HEK293 (cell line): ENCODE results near the gene AP1AR.

ENCODE experiments used
- AEBP2 ChIP-seq: fragments of 450-650 bp; formaldehyde crosslinking; IDR thresholded peaks from 2 replicates; pipeline ENCODE4 v1.5.1; 2016; ENCODE audit warnings: missing biosample characterization, missing genetic modification characterization, borderline replicate concordance
- GLI4 ChIP-seq: fragments of 450-650 bp; formaldehyde crosslinking; IDR thresholded peaks from 2 replicates; pipeline ENCODE4 v1.5.1; 2016; ENCODE audit warnings: missing biosample characterization, missing genetic modification characterization
- GLIS1 ChIP-seq: fragments of 450-650 bp; formaldehyde crosslinking; IDR thresholded peaks from 2 replicates; pipeline ENCODE4 v1.5.1; 2016; ENCODE audit warnings: missing biosample characterization, missing genetic modification characterization
- IKZF3 ChIP-seq: fragments of 450-650 bp; IDR thresholded peaks from 2 replicates; pipeline ENCODE4 v1.5.0; 2018; ENCODE audit warnings: missing biosample characterization, mild to moderate bottlenecking, missing genetic modification characterization, moderate library complexity
- INSM2 ChIP-seq: fragments of 450-650 bp; formaldehyde crosslinking; IDR thresholded peaks from 2 replicates; pipeline ENCODE4 v1.5.1; 2016; ENCODE audit warnings: missing biosample characterization, missing genetic modification characterization
- KLF1 ChIP-seq: fragments of 450-650 bp; formaldehyde crosslinking; IDR thresholded peaks from 2 replicates; pipeline ENCODE4 v1.5.1; 2016; ENCODE audit warnings: missing biosample characterization, missing genetic modification characterization
- KLF9 ChIP-seq: fragments of 450-650 bp; formaldehyde crosslinking; IDR thresholded peaks from 2 replicates; pipeline ENCODE4 v1.5.1; 2016; ENCODE audit warnings: missing biosample characterization, missing genetic modification characterization, low read depth
- PRDM10 ChIP-seq: fragments of 450-650 bp; formaldehyde crosslinking; IDR thresholded peaks from 2 replicates; pipeline ENCODE4 v1.5.1; 2016; ENCODE audit warnings: missing biosample characterization, missing genetic modification characterization
- SP2 ChIP-seq: fragments of 450-650 bp; formaldehyde crosslinking; IDR thresholded peaks from 2 replicates; pipeline ENCODE4 v1.5.1; 2016; ENCODE audit warnings: missing biosample characterization, missing genetic modification characterization
- SP3 ChIP-seq: fragments of 450-650 bp; formaldehyde crosslinking; IDR thresholded peaks from 2 replicates; pipeline ENCODE4 v1.5.1; 2016; ENCODE audit warnings: missing biosample characterization, missing genetic modification characterization
- ZBTB17 ChIP-seq: fragments of 450-650 bp; formaldehyde crosslinking; IDR thresholded peaks from 2 replicates; pipeline ENCODE4 v1.5.1; 2016; ENCODE audit warnings: missing biosample characterization, missing genetic modification characterization
- ZBTB7A ChIP-seq: fragments of 450-650 bp; formaldehyde crosslinking; IDR thresholded peaks from 2 replicates; pipeline ENCODE4 v1.5.1; 2016; ENCODE audit warnings: low read depth, missing biosample characterization, missing genetic modification characterization
- ZNF121 ChIP-seq: fragments of 450-650 bp; formaldehyde crosslinking; IDR thresholded peaks from 2 replicates; pipeline ENCODE4 v1.5.1; 2016; ENCODE audit warnings: missing biosample characterization, missing genetic modification characterization
- ZNF157 ChIP-seq: fragments of 450-650 bp; formaldehyde crosslinking; IDR thresholded peaks from 2 replicates; pipeline ENCODE4 v1.5.1; 2016; ENCODE audit warnings: missing biosample characterization, missing genetic modification characterization
- ZNF23 ChIP-seq: fragments of 450-650 bp; formaldehyde crosslinking; IDR thresholded peaks from 2 replicates; pipeline ENCODE4 v1.5.1; 2016; ENCODE audit warnings: missing biosample characterization, missing genetic modification characterization, borderline replicate concordance
- ZNF24 ChIP-seq: fragments of 450-650 bp; formaldehyde crosslinking; IDR thresholded peaks from 2 replicates; pipeline ENCODE4 v1.5.1; 2016; ENCODE audit warnings: missing biosample characterization, missing genetic modification characterization
- ZNF266 ChIP-seq: fragments of 450-650 bp; formaldehyde crosslinking; IDR thresholded peaks from 2 replicates; pipeline ENCODE4 v1.5.1; 2016; ENCODE audit warnings: missing biosample characterization, missing genetic modification characterization, low read depth
- ZNF335 ChIP-seq: fragments of 450-650 bp; formaldehyde crosslinking; conservative IDR thresholded peaks from 2 replicates; pipeline ENCODE4 v1.5.1; 2016; ENCODE audit warnings: missing biosample characterization, missing genetic modification characterization
- ZNF37A ChIP-seq: fragments of 450-650 bp; IDR thresholded peaks from 2 replicates; pipeline ENCODE4 v1.5.1; 2018; ENCODE audit warnings: missing biosample characterization, missing genetic modification characterization
- ZNF473 ChIP-seq: fragments of 450-650 bp; formaldehyde crosslinking; IDR thresholded peaks from 2 replicates; pipeline ENCODE4 v1.5.1; 2017; ENCODE audit warnings: missing biosample characterization, missing genetic modification characterization
- ZNF501 ChIP-seq: fragments of 450-650 bp; formaldehyde crosslinking; IDR thresholded peaks from 2 replicates; pipeline ENCODE4 v1.5.1; 2016; ENCODE audit warnings: missing biosample characterization, missing genetic modification characterization
- ZNF555 ChIP-seq: fragments of 450-650 bp; formaldehyde crosslinking; conservative IDR thresholded peaks from 2 replicates; pipeline ENCODE4 v1.5.1; 2017; ENCODE audit warnings: missing biosample characterization, mild to moderate bottlenecking, missing genetic modification characterization, inconsistent platforms
- ZNF561 ChIP-seq: fragments of 450-650 bp; IDR thresholded peaks from 2 replicates; pipeline ENCODE4 v1.5.1; 2018; ENCODE audit warnings: missing biosample characterization, missing genetic modification characterization, borderline replicate concordance
- ZNF639 ChIP-seq: fragments of 450-650 bp; formaldehyde crosslinking; IDR thresholded peaks from 2 replicates; pipeline ENCODE4 v1.5.1; 2016; ENCODE audit warnings: missing biosample characterization, missing genetic modification characterization
- ZNF660 ChIP-seq: fragments of 450-650 bp; IDR thresholded peaks from 2 replicates; pipeline ENCODE4 v1.5.1; 2018; ENCODE audit warnings: missing biosample characterization, mild to moderate bottlenecking, missing genetic modification characterization
- ZNF664 ChIP-seq: fragments of 450-650 bp; formaldehyde crosslinking; IDR thresholded peaks from 2 replicates; pipeline ENCODE4 v1.5.1; 2016; ENCODE audit warnings: missing biosample characterization, missing genetic modification characterization
- ZNF677 ChIP-seq: fragments of 450-650 bp; IDR thresholded peaks from 2 replicates; pipeline ENCODE4 v1.5.0; 2018; ENCODE audit warnings: missing biosample characterization, mild to moderate bottlenecking, missing genetic modification characterization, moderate library complexity
- ZNF692 ChIP-seq: fragments of 450-650 bp; formaldehyde crosslinking; IDR thresholded peaks from 2 replicates; pipeline ENCODE4 v1.5.1; 2016; ENCODE audit warnings: missing biosample characterization, missing genetic modification characterization
- ZNF777 ChIP-seq: fragments of 450-650 bp; formaldehyde crosslinking; IDR thresholded peaks from 2 replicates; pipeline ENCODE4 v1.5.1; 2017; ENCODE audit warnings: missing biosample characterization, missing genetic modification characterization, borderline replicate concordance
- ZSCAN16 ChIP-seq: fragments of 450-650 bp; formaldehyde crosslinking; IDR thresholded peaks from 2 replicates; pipeline ENCODE4 v1.5.1; 2016; ENCODE audit warnings: missing biosample characterization, missing genetic modification characterization

Gene AP1AR

GRCh38 chr4:112230879-112231778 is 458 bp upstream of the AP1AR start (continued):
- TF ChIP-seq ZNF335 (tag by site-specific recombination) = peak; percentile 79
- TF ChIP-seq ZNF473 (tag by site-specific recombination) = no peak
- no peak for TF ChIP-seq AEBP2 (tag by site-specific recombination)
- no peak for TF ChIP-seq ZNF37A (tag by site-specific recombination)
- peak; percentile 40; the same call in 1 of the 2 replicates for TF ChIP-seq ZNF692
- 0 out of 2 replicates have a peak, but pooled peaks have one; percentile 6 for TF ChIP-seq KLF1 (tag by site-specific recombination)
- TF ChIP-seq ZNF777 = no peak
- no peak for TF ChIP-seq ZNF677
- no peak for TF ChIP-seq ZNF266
- TF ChIP-seq ZSCAN16 = no peak
- peak; percentile 93 for TF ChIP-seq ZBTB17 (tag by site-specific recombination)
- no peak for TF ChIP-seq ZNF555 (tag by site-specific recombination)
- no peak for TF ChIP-seq ZNF664 (tag by site-specific recombination)
- peak; percentile 84 for TF ChIP-seq SP2 (tag by site-specific recombination)
- TF ChIP-seq ZNF24 = no peak
- TF ChIP-seq ZNF23 (tag by site-specific recombination) = no peak
- TF ChIP-seq ZNF660 (tag by site-specific recombination) = peak; percentile 46; the same call in 1 of the 2 replicates
- peak; percentile 43; the same call in 1 of the 2 replicates for TF ChIP-seq IKZF3
- TF ChIP-seq SP3 (tag by site-specific recombination) = peak; percentile 79
- peak; percentile 78 for TF ChIP-seq KLF9 (tag by site-specific recombination)
- no peak for TF ChIP-seq GLIS1 (tag by site-specific recombination)
- 0 out of 2 replicates have a peak, but pooled peaks have one; percentile 17 for TF ChIP-seq ZNF561 (tag by site-specific recombination)
- 0 out of 2 replicates have a peak, but pooled peaks have one; percentile 24 for TF ChIP-seq PRDM10
- no peak for TF ChIP-seq ZNF501 (tag by site-specific recombination)
- TF ChIP-seq INSM2 (tag by site-specific recombination) = no peak
- TF ChIP-seq GLI4 (tag by site-specific recombination) = no peak
- no peak for TF ChIP-seq ZNF639
- no peak for TF ChIP-seq ZNF157 (tag by site-specific recombination)
- TF ChIP-seq ZBTB7A (tag by site-specific recombination) = no peak
- TF ChIP-seq ZNF121 (tag by site-specific recombination) = no peak
